Epithelial cell of esophagus (primary cell): ENCODE data around the gene UFD1.

Experiments used
- DNase-seq: peaks from one replicate; pipeline ENCODE4 v3.0.0; 2010; ENCODE audit warnings: low read depth
- H3K4me3 ChIP-seq: 2 replicates; pipeline ENCODE4 v1.5.1; 2011; ENCODE audit warnings: mild to moderate bottlenecking, low read length, control low read depth
- CTCF ChIP-seq: IDR thresholded peaks from 2 replicates; pipeline ENCODE4 v1.5.1; 2011; ENCODE audit warnings: low read depth, mild to moderate bottlenecking, low read length, control low read depth, inconsistent platforms; ENCODE audit not compliant: insufficient read depth; ENCODE audit errors: missing control alignments

The UFD1 gene

GRCh38 chr22:19461506-19461905 is 17.5 kb downstream of the UFD1 start:
- TF ChIP-seq CTCF: no peak
- DNase-seq: no peak
- no peak overlapping the region for H3K4me3 ChIP-seq

- TF ChIP-seq CTCF: no peak
- H3K4me3 ChIP-seq: no peak overlapping the region
- no peak for DNase-seq
Measured at GRCh38 chr22:19460036-19460435, 19.0 kb downstream of the UFD1 start.

- DNase-seq: no peak
- TF ChIP-seq CTCF: no peak
- no peak overlapping the region for H3K4me3 ChIP-seq
Measured at GRCh38 chr22:19457828-19458428, 21.1 kb downstream of the UFD1 start.

GRCh38 chr22:19456541-19456940 is 22.5 kb downstream of the UFD1 start:
- H3K4me3 ChIP-seq: no peak overlapping the region

GRCh38 chr22:19455585-19456370 is 23.2 kb downstream of the UFD1 start:
- DNase-seq: peak; percentile 13
- H3K4me3 ChIP-seq: no peak overlapping the region
- TF ChIP-seq CTCF: no peak

More at GRCh38 chr22:19456541-19456940, 22.5 kb downstream of the UFD1 start:
- no peak for TF ChIP-seq CTCF
- no peak for DNase-seq

- no peak for DNase-seq
- no peak for TF ChIP-seq CTCF
Measured at GRCh38 chr22:19455033-19455432, 24.0 kb downstream of the UFD1 start.

More at GRCh38 chr22:19455033-19455432, 24.0 kb downstream of the UFD1 start:
- no peak overlapping the region for H3K4me3 ChIP-seq
